OCI-LY3 (cell line): ENCODE results near the gene TSC1.

Source experiments
- EZH2phosphoT487 ChIP-seq: fragments of 200-600 bp; shearing (Covaris generic); IDR thresholded peaks from 2 replicates; pipeline ENCODE4 v1.6.1; 2018; ENCODE audit warnings: antibody characterized with exemption, mixed run types, low read depth
- TF ChIP-seq, protein P1 (sequence below): fragments of 200-600, 300-600 bp; sonication (generic); IDR thresholded peaks from 2 replicates; pipeline ENCODE4 v1.5.1; 2014; ENCODE audit warnings: antibody characterized with exemption, low read length, low read depth

GRCh38 chr9:132948482-132949050 is 4.2 kb upstream of the TSC1 start:
- TF ChIP-seq, protein P1, sequence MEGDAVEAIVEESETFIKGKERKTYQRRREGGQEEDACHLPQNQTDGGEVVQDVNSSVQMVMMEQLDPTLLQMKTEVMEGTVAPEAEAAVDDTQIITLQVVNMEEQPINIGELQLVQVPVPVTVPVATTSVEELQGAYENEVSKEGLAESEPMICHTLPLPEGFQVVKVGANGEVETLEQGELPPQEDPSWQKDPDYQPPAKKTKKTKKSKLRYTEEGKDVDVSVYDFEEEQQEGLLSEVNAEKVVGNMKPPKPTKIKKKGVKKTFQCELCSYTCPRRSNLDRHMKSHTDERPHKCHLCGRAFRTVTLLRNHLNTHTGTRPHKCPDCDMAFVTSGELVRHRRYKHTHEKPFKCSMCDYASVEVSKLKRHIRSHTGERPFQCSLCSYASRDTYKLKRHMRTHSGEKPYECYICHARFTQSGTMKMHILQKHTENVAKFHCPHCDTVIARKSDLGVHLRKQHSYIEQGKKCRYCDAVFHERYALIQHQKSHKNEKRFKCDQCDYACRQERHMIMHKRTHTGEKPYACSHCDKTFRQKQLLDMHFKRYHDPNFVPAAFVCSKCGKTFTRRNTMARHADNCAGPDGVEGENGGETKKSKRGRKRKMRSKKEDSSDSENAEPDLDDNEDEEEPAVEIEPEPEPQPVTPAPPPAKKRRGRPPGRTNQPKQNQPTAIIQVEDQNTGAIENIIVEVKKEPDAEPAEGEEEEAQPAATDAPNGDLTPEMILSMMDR = no peak
- no peak for TF ChIP-seq EZH2phosphoT487
